GM10266 (cell line): ENCODE results near the gene TRIP4.
"Not testable (repeated sequence)": the region's sequence is repeated elsewhere in the genome, so short reads cannot be mapped to it uniquely, and the experiment has no call there.

ENCODE experiments used
- DNase-seq: peaks from one replicate; pipeline ENCODE4 v3.0.0; 2012; ENCODE audit errors: extremely low spot score
- CTCF ChIP-seq: IDR thresholded peaks from 2 replicates; pipeline ENCODE4 v1.5.1; 2012; ENCODE audit warnings: mild to moderate bottlenecking, low read depth; ENCODE audit not compliant: control insufficient read depth, insufficient read depth; ENCODE audit errors: missing control alignments

Gene TRIP4

GRCh38 chr15:64387562-64388168, at the start of gene TRIP4:
Gene TRIP4, plus strand, starts transcription at chr15:64387836. Its CDS starts 28 bp downstream, at chr15:64387864.
- peak; percentile 90 for DNase-seq
- TF ChIP-seq CTCF, result peak; percentile 28

DNA sequence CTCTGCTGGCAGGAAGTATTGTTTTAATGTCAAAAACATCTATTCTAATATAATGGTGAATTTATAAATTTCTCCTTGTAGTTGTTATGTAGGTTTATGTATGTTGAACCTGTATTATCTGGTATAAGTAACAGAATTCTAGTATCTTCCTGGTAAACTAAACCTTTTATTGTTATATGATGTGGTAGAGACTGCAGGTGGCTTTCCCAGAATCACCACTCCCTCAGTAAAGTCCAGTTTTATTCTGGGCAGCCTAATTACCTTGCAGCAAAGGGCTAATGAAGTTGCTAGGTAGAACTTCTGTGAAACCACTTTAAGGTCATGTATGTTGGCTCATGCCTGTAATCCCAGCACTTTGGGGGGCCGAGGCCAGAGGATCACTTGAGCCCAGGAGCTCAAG, 47.3 kb upstream of the TRIP4 start:
- no peak for TF ChIP-seq CTCF
- DNase-seq, result no peak

DNA sequence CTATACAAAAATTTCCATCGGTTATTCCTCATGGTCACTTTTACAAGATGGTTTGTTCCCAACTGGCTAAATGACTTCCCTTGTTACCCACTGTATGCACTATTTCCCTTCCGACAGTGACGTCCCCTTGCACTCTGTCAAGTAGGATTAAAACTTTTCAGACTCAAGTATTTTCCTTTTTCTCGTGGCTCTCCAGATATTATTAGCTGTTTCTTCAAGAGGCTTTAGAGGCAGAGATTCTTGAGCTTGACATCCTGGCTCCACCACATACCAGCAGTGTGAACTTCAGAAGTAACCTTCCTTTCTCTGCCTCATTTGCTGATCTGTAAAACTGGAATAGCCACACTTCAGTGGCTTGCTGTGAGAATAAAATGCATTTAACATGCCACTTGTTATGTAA, 45.7 kb upstream of the TRIP4 start:
- no peak for DNase-seq
- TF ChIP-seq CTCF, result no peak

DNA sequence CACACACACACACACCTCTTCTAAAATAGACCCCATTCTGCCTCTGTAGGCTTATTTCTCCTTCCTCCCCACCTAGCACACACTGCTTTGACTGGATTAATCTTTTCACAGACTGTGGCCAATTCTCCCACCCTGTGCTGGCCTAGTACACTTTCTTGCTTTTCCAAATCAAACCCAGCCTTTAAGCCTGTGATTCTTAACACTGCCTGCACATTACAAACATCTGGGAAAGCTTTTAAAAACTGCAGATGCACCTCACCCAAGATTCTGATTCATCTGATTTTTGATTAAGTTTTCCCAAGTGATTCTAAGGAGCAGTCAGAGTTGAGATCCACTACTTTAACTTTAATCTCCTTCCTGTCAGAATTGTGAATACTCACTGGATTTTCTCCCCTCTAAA, 44.4 kb upstream of the TRIP4 start:
- no peak for DNase-seq

DNA sequence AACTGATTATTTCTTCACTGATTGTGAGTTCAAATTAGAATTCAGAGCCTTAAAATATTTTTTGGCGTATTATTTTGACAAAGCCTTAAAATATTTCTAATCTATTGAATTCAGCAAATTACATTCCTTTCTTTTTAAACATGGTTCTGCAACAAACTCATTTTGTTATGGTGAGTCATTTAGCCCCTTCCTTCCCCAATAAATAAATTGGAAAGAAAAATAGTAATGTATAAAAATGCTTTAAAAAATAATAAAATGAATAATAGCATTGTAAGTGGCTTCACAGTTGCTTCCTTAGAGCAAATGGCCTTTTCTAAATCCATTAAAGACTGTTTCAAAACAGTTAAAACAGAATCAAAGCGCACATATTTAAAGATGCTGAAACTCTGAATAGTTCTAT, 43.8 kb upstream of the TRIP4 start:
- DNase-seq, result no peak

More for the DNA sequence above, 44.4 kb upstream of the TRIP4 start:
- no peak for TF ChIP-seq CTCF

GRCh38 chr15:64344651-64345294, 42.9 kb upstream of the TRIP4 start:
- no peak for TF ChIP-seq CTCF
- no peak for DNase-seq

More for the DNA sequence above, 43.8 kb upstream of the TRIP4 start:
- TF ChIP-seq CTCF, result no peak

GRCh38 chr15:64346242-64346641, 41.4 kb upstream of the TRIP4 start:
- DNase-seq, result not testable (repeated sequence)
